ENCODE measurements around the gene SPECC1.
A peak's percentile ranks its signal among the peaks of the same experiment; 100 is the strongest.
"Not testable (repeated sequence)": the region's sequence is repeated elsewhere in the genome, so short reads cannot be mapped to it uniquely, and the experiment has no call there.

SPECC1 gene

GRCh38 chr17:20091174-20092029 is 82.2 kb downstream of the SPECC1 start:
- no peak for DNase-seq (ENCODE audit: extremely low read depth in 1 of 2, low read depth in 1 of 2)

- no peak for DNase-seq (ENCODE audit: extremely low read depth in 1 of 2, low read depth in 1 of 2)
These were observed 83.2 kb downstream of the SPECC1 start for GRCh38 chr17:20092261-20092867.

GRCh38 chr17:20092973-20093626 is 83.9 kb downstream of the SPECC1 start:
- no peak for DNase-seq (ENCODE audit: extremely low read depth in 1 of 2, low read depth in 1 of 2)

GRCh38 chr17:20094777-20095176 is 85.6 kb downstream of the SPECC1 start:
- DNase-seq (ENCODE audit: extremely low read depth in 1 of 2, low read depth in 1 of 2), result no peak

DNA sequence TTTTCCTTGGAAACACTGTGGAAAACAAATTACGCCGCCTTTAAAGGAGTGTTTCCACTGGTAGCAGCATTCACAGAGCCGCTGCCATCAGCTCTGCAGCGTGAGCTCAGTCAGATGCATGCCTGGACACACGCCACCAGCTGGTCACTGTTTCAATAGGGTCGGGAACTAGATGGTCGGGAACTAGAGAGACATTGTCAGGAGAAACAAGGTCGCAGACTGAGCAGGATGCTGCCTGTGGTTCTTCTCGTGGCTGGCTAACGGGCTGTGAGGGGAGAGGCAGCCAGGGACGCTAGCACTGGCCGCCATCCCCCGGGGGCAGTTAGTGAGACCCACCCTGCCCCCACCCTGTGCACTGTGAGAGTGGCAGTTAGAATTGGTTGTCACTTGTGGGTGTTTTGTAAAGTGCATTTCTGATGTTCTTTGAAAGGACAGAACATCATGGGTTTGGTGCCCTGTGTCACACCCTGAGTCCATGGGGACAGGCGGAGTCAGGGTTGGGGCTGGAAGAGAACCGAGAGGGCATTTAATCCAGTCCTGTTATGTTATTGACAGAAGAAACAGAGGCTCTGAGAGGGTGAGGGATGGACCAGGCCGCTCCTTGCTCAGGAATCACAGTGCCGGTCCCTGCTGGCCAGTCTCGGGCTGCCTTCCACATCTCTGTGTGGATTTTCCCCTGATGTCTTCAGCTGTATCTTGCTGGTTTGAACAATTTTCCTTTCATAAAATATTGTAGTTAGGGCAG is 86.3 kb downstream of the SPECC1 start:
- DNase-seq (ENCODE audit: extremely low read depth in 1 of 2, low read depth in 1 of 2), result no peak

GRCh38 chr17:20096430-20096829 is 87.3 kb downstream of the SPECC1 start:
- DNase-seq (ENCODE audit: extremely low read depth in 1 of 2, low read depth in 1 of 2), result no peak

- no peak for DNase-seq (ENCODE audit: extremely low read depth in 1 of 2, low read depth in 1 of 2)
These were observed 88.2 kb downstream of the SPECC1 start for GRCh38 chr17:20097330-20097729.

- DNase-seq (ENCODE audit: extremely low read depth in 1 of 2, low read depth in 1 of 2), result no peak
These were observed 89.2 kb downstream of the SPECC1 start for GRCh38 chr17:20098314-20098713.

GRCh38 chr17:20100806-20101205 is 91.6 kb downstream of the SPECC1 start:
- not testable (repeated sequence) for DNase-seq (ENCODE audit: extremely low read depth in 1 of 2, low read depth in 1 of 2)

DNA sequence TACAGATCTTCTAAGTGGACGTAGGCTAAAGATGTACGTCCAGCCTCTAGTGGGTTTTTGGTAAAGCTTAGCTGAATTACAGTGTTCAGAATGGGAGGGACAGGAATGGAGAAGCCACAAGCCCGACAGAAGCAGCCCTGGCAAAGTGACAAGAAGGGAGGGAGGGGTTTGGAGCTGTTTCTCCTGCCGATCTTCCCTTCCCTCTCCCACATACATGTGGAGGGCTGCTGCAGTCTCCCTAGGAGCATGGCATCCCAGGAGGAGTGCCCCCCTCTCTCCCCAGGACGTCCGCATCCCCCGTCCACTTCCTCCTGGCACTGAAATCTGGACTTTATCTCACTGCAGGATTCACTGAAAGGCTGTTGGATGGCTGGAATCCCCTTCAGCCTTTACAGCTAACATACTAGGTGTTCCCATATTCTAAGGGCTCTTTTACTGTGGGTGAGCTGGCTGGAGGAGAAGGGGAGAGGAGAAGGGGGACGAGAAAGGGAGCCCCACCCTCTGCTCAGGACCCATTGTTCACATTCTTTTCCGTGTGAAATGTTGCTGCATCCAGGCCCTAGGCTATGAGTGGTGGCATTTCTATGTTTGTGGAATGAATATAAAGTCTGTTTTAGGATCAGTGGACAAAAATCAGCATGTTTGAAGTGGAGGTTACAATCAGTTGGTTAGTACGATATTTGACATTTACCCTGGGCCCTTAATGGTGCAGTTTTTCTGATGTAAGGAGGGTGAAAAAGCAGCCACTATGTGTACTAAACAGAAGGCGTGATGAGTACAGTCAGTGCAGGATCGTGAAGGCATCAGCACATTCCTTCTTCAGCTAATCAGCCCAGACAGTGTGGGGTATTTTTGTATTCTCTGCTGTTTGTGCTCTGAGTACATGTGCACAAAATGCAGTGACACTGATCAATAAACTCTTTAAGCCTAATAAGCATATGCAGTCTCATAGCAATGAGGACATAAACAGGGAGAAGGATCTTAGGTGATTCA is 94.6 kb downstream of the SPECC1 start:
- no peak for DNase-seq (ENCODE audit: extremely low read depth in 1 of 2, low read depth in 1 of 2)

- DNase-seq (ENCODE audit: extremely low read depth in 1 of 2, low read depth in 1 of 2), result no peak
These were observed 96.6 kb downstream of the SPECC1 start for GRCh38 chr17:20105539-20106280.

DNA sequence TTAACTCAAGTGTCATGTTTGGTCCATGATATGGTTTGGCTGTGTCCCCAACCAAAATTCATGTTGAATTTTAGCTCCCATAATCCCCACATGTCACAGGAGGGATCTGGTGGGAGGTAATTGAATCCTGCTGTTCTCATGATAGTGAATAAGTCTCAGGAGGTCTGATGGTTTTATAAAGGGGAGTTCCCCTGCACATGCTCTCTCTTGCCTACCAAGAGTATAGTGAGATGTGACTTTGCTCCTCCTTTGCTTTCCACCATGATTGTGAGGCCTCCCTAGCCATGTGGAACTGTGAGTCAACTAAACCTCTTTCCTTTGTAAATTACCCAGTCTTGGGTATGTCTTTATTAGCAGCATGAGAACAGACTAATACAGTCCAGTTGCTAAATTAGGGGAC is 97.3 kb downstream of the SPECC1 start:
- not testable (repeated sequence) for DNase-seq (ENCODE audit: extremely low read depth in 1 of 2, low read depth in 1 of 2)

DNA sequence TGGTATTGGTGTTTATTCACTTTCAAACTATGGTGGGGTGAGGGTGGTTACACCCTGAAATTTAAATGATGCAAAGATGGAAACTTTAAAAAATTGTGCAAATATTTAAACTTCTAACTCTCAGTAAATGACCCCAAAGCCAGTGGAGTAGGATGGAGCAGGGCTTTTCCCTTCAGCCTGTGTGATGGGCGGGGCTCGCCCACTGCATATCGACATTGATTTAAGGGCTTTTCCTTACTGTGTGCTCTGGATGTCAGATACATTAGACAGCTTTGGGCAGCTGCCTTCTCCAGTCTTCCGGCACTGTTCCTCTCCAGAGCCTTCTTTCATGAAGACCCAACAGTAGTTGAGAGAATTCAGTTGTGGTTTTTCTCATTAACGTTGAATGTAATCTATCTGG is 99.9 kb downstream of the SPECC1 start:
- no peak for DNase-seq (ENCODE audit: extremely low read depth in 1 of 2, low read depth in 1 of 2)

- DNase-seq (ENCODE audit: extremely low read depth in 1 of 2, low read depth in 1 of 2), result no peak
These were observed 102.4 kb downstream of the SPECC1 start for GRCh38 chr17:20111538-20111937.

- DNase-seq (ENCODE audit: extremely low read depth in 1 of 2, low read depth in 1 of 2), result no peak
These were observed 105.3 kb downstream of the SPECC1 start for GRCh38 chr17:20114466-20114865.

GRCh38 chr17:20116683-20117309 is 107.6 kb downstream of the SPECC1 start:
- peak; percentile 11 to 18 for DNase-seq (ENCODE audit: extremely low read depth in 1 of 2, low read depth in 1 of 2)

- no peak for DNase-seq (ENCODE audit: extremely low read depth in 1 of 2, low read depth in 1 of 2)
These were observed 109.1 kb downstream of the SPECC1 start for GRCh38 chr17:20118280-20118679.

GRCh38 chr17:20120836-20121235 is 111.7 kb downstream of the SPECC1 start:
- no peak for DNase-seq (ENCODE audit: extremely low read depth in 1 of 2, low read depth in 1 of 2)

Measured in activated CD8-positive, alpha-beta memory T cell treated with anti-CD3 and anti-CD28 coated beads for 1 hour (primary cell).